22Rv1 (cell line): Measurements from ENCODE around the gene SPACA5B.
A peak's percentile ranks its signal among the peaks of the same experiment; 100 is the strongest.
"Not testable (repeated sequence)": the region's sequence is repeated elsewhere in the genome, so short reads cannot be mapped to it uniquely, and the experiment has no call there.

Experiments
- H3K27ac ChIP-seq: fragments of 450-650 bp; 2 replicates; pipeline ENCODE4 v1.5.1; 2017
- CTCF ChIP-seq: fragments of 450-650 bp; IDR thresholded peaks from 2 replicates; pipeline ENCODE4 v1.5.1; 2017; ENCODE audit warnings: mild to moderate bottlenecking
- ZFX ChIP-seq: fragments of 450-650 bp; IDR thresholded peaks from 2 replicates; pipeline ENCODE4 v1.6.1; 2017; ENCODE audit warnings: antibody characterized with exemption, borderline replicate concordance

SPACA5B gene

GRCh38 chrX:48130326-48130725 is at the start of gene SPACA5B:
TSS of gene SPACA5B (plus strand) at chrX:48130626. CDS start at chrX:48130688, 62 bp downstream.
- not testable (repeated sequence) for H3K27ac ChIP-seq

- no peak overlapping the region for H3K27ac ChIP-seq
- no peak for TF ChIP-seq ZFX
- TF ChIP-seq CTCF = peak; percentile 65
Measured at GRCh38 chrX:48083212-48083611, 47.2 kb upstream of the SPACA5B start.

- no peak overlapping the region; the same call in 1 of the 2 replicates for H3K27ac ChIP-seq
- TF ChIP-seq CTCF (no peak), ZFX (no peak)
Measured at GRCh38 chrX:48083706-48084105, 46.7 kb upstream of the SPACA5B start.

GRCh38 chrX:48086082-48086481 is 44.3 kb upstream of the SPACA5B start:
- TF ChIP-seq CTCF (no peak), ZFX (no peak)
- no peak overlapping the region for H3K27ac ChIP-seq

- no peak overlapping the region for H3K27ac ChIP-seq
- TF ChIP-seq ZFX (no peak), CTCF (no peak)
Measured at GRCh38 chrX:48090123-48090522, 40.3 kb upstream of the SPACA5B start.

- H3K27ac ChIP-seq = not testable (repeated sequence)
Measured at GRCh38 chrX:48092558-48092957, 37.9 kb upstream of the SPACA5B start.

- no peak for TF ChIP-seq CTCF
- no peak for TF ChIP-seq ZFX
- no peak overlapping the region for H3K27ac ChIP-seq
Measured at GRCh38 chrX:48101443-48101842, 29.0 kb upstream of the SPACA5B start.

GRCh38 chrX:48102874-48103374 is 27.5 kb upstream of the SPACA5B start:
- H3K27ac ChIP-seq = no peak overlapping the region
- TF ChIP-seq ZFX (no peak), CTCF (no peak)

GRCh38 chrX:48107717-48108116 is 22.7 kb upstream of the SPACA5B start:
- TF ChIP-seq ZFX (no peak), CTCF (no peak)
- no peak overlapping the region for H3K27ac ChIP-seq

- not testable (repeated sequence) for H3K27ac ChIP-seq
Measured at GRCh38 chrX:48125286-48125685, 5.1 kb upstream of the SPACA5B start.

GRCh38 chrX:48132308-48132844 is 1.9 kb downstream of the SPACA5B start:
- not testable (repeated sequence) for H3K27ac ChIP-seq

- H3K27ac ChIP-seq = not testable (repeated sequence)
Measured at GRCh38 chrX:48139076-48139475, 8.7 kb downstream of the SPACA5B start.
